Lung (tissue), 12 donors: ENCODE data around the gene STXBP5. TPM values are rescaled to one million over a fixed set of nuclear protein-coding genes. Genes with fewer than 3 reads are reported as not detected.

Source experiments
- ATAC-seq: fragments of 200-7000 bp; cut with Tn5 transposase; one replicate; pipeline ENCODE4 v1.9.1; 2020; ENCODE audit warnings: moderate number of reproducible peaks; ENCODE audit not compliant: insufficient read depth, low FRiP score
- DNase-seq, 3 donors: peaks; one replicate each; pipeline ENCODE4 v3.0.0-alpha.2; 2013 to 2017
- H3K27ac ChIP-seq, 2 donors: one replicate each; pipeline ENCODE4 v1.5.1; 2013; ENCODE audit warnings: mild to moderate bottlenecking in 2 of 2, moderate library complexity in 2 of 2, control low read depth in 1 of 2, inconsistent platforms in 1 of 2, low read depth in 1 of 2, low read length in 1 of 2
- H3K27me3 ChIP-seq, 3 donors: one replicate each; pipeline ENCODE4 v1.5.1; 2013; ENCODE audit warnings: low read length in 2 of 3; ENCODE audit not compliant: control insufficient read depth in 3 of 3, insufficient read depth in 3 of 3
- H3K36me3 ChIP-seq, 4 donors: one replicate each; pipeline ENCODE4 v1.5.1; 2013; ENCODE audit warnings: low read length in 4 of 4, mild to moderate bottlenecking in 1 of 4, moderate library complexity in 1 of 4; ENCODE audit not compliant: control insufficient read depth in 4 of 4, insufficient read depth in 4 of 4
- H3K4me1 ChIP-seq, 5 donors: one replicate each; pipeline ENCODE4 v1.5.1; 2013; ENCODE audit warnings: low read length in 5 of 5, mild to moderate bottlenecking in 2 of 5, moderate library complexity in 1 of 5; ENCODE audit not compliant: control insufficient read depth in 5 of 5, insufficient read depth in 5 of 5
- H3K4me3 ChIP-seq: one replicate; pipeline ENCODE4 v1.5.1; 2013; ENCODE audit warnings: mild to moderate bottlenecking, control low read depth, moderate library complexity
- H3K9ac ChIP-seq, 2 donors: one replicate each; pipeline ENCODE4 v1.5.1; 2013; ENCODE audit warnings: low read length in 2 of 2, control low read depth in 1 of 2; ENCODE audit not compliant: insufficient read depth in 1 of 2
- H3K9me3 ChIP-seq, 4 donors: one replicate each; pipeline ENCODE4 v1.5.1; 2013; ENCODE audit warnings: low read length in 3 of 4, mild to moderate bottlenecking in 1 of 4, moderate library complexity in 1 of 4; ENCODE audit not compliant: control insufficient read depth in 4 of 4, insufficient read depth in 3 of 4
- CTCF ChIP-seq: IDR thresholded peaks from 2 replicates; pipeline ENCODE4 v1.5.1; 2012; ENCODE audit warnings: mild to moderate bottlenecking; ENCODE audit errors: control extremely low read depth, extremely low read depth
- WGBS, 2 donors: extraction: QIAGEN DNeasy Blood & Tissue Kit; methylation state at CpG; one replicate each; pipeline ENCODE4 v1.1.7; 2013; 5-methylcytosine and 5-hydroxymethylcytosine counted together
- polyA plus RNA-seq, 2 donors: library from polyadenylated mRNA; stranded (reverse); fragments of 200-250 nt; gene quantifications; one replicate each; pipeline ENCODE4 v1.2.1, GENCODE V29; 2013
- total RNA-seq, 2 donors: library from RNA; depleted of rRNA in 1 of 2; stranded (reverse); fragments of >200 nt in 1 of 2; gene quantifications; one replicate each; pipeline ENCODE4 v1.2.1, GENCODE V29; 2014 to 2021
- donor health status: control.
- donor health status: control.
- donor health status: Bipolar disorder and iron deficiency.
- donor health status: healthy.
- donor health status: DM: yes; HTN: yes; CAD: no.

STXBP5 gene
- total and polyA plus RNA-seq, 4 donors: 6.2 to 29.0 (median 12.9) TPM

GRCh38 chr6:147255948-147256674 is 51.9 kb downstream of the STXBP5 start:
- no peaks in the 10 kb centered on the region for H3K27me3 ChIP-seq
- H3K4me1 ChIP-seq: no peaks in the 10 kb centered on the region
- peaks cover 2 to 7% (median 4%) of the 10 kb centered on the region in 4 donors for H3K36me3 ChIP-seq
- no peak for DNase-seq
- ATAC-seq: no peak
- H3K9me3 ChIP-seq: no peaks in the 10 kb centered on the region
- H3K27ac ChIP-seq: no peak overlapping the region
- 94% methylated on average over 3 of the region's 3 CpGs for WGBS, 2 donors
- no peak overlapping the region for H3K4me3 ChIP-seq
- no peak for TF ChIP-seq CTCF
- H3K9ac ChIP-seq: no peak overlapping the region

- WGBS, 2 donors: 88 to 93% methylated on average over 5 of the region's 5 CpGs
- no peak overlapping the region for H3K27ac ChIP-seq
- no peak overlapping the region for H3K9ac ChIP-seq
- DNase-seq (peak in 1 of 3 donors; percentile 1), ATAC-seq (no peak)
- H3K4me3 ChIP-seq: no peak overlapping the region
- no peak for TF ChIP-seq CTCF
- H3K4me1 ChIP-seq: no peaks in the 10 kb centered on the region
- H3K27me3 ChIP-seq: no peaks in the 10 kb centered on the region
- H3K36me3 ChIP-seq: no peaks in the 10 kb centered on the region
- no peaks in the 10 kb centered on the region for H3K9me3 ChIP-seq
Observed at GRCh38 chr6:147257760-147258159, 53.5 kb downstream of the STXBP5 start.

- Histone ChIP-seq H3K36me3 (no peaks in the 10 kb centered on the region), H3K9me3 (no peaks in the 10 kb centered on the region), H3K4me3 (no peak overlapping the region), H3K27ac (no peak overlapping the region), H3K4me1 (no peaks in the 10 kb centered on the region), H3K27me3 (no peaks in the 10 kb centered on the region), H3K9ac (no peak overlapping the region)
- 96% methylated on average over 2 of the region's 2 CpGs for WGBS, 2 donors
- no peak for ATAC-seq
- no peak for TF ChIP-seq CTCF
- no peak for DNase-seq
Observed at GRCh38 chr6:147260091-147260490, 55.9 kb downstream of the STXBP5 start.

GRCh38 chr6:147262946-147263345 is 58.7 kb downstream of the STXBP5 start:
- no peak overlapping the region for H3K27ac ChIP-seq
- no peak for ATAC-seq
- 20 to 50% methylated on average over 1 of the region's 1 CpG for WGBS, 2 donors

More at GRCh38 chr6:147262946-147263345, 58.7 kb downstream of the STXBP5 start:
- Histone ChIP-seq H3K9me3 (no peaks in the 10 kb centered on the region), H3K36me3 (peaks cover 0 to 5% (median 0%) of the 10 kb centered on the region in 4 donors), H3K9ac (no peak overlapping the region), H3K27me3 (no peaks in the 10 kb centered on the region), H3K4me1 (no peaks in the 10 kb centered on the region), H3K4me3 (no peak overlapping the region)
- no peak for TF ChIP-seq CTCF
- no peak for DNase-seq
